IMR-90 (cell line): Measurements from ENCODE around the gene ABCA7. TPM values are rescaled to one million over a fixed set of nuclear protein-coding genes. Genes with fewer than 3 reads are reported as not detected.

Experiments
- ATAC-seq: fragments of 200-7000 bp; cut with Tn5 transposase; 2 replicates; pipeline ENCODE4 v1.9.1; 2020; ENCODE audit warnings: low read depth, mild to moderate bottlenecking, moderate library complexity
- BruUV-seq: library from RNA; stranded (reverse); fragments of 400-500 nt; replicated peaks from 2 replicates; lab custom pipeline; 2021; lab: Mats Ljungman, UMichigan
- CTCF ChIA-PET: fragments of 300-600 bp; formaldehyde crosslinking; extraction: SDS; loops from one replicate; lab custom pipeline; 2021; ENCODE audit warnings: antibody characterized with exemption; lab: Yijun Ruan, JAX
- POLR2A ChIA-PET: fragments of 300-600 bp; sonication (Branson Sonifier 250); formaldehyde crosslinking; loops from one replicate; lab custom pipeline; 2022; ENCODE audit warnings: antibody characterized with exemption; ENCODE audit not compliant: unreplicated experiment; lab: Charles Lee
- DNase-seq: peaks from one replicate; pipeline ENCODE4 v3.0.0; 2013
- H2AFZ ChIP-seq: replicated peaks from 2 replicates; pipeline ENCODE3; 2013; ENCODE audit warnings: low read length, mild to moderate bottlenecking; ENCODE audit not compliant: poor library complexity
- H2AK5ac ChIP-seq: 2 replicates; pipeline ENCODE4 v1.6.1; 2013; ENCODE audit warnings: low read depth, low read length, inconsistent platforms
- H2AK9ac ChIP-seq: replicated peaks from 2 replicates; pipeline ENCODE3; 2013; ENCODE audit warnings: mild to moderate bottlenecking, low read depth, low read length, moderate library complexity; ENCODE audit not compliant: poor library complexity
- H2BK120ac ChIP-seq: 2 replicates; pipeline ENCODE4 v1.6.1; 2013; ENCODE audit warnings: low read depth, low read length, inconsistent platforms
- H2BK15ac ChIP-seq: 3 replicates; pipeline ENCODE4 v1.6.1; 2013; ENCODE audit warnings: low read depth, low read length, inconsistent platforms
- H2BK20ac ChIP-seq: 2 replicates; pipeline ENCODE4 v1.6.1; 2013; ENCODE audit warnings: low read depth, mild to moderate bottlenecking, inconsistent platforms, low read length, moderate library complexity
- H2BK5ac ChIP-seq: 2 replicates; pipeline ENCODE4 v1.6.1; 2013; ENCODE audit warnings: mild to moderate bottlenecking, low read depth, low read length, inconsistent platforms; ENCODE audit not compliant: poor library complexity, severe bottlenecking
- H3K14ac ChIP-seq: replicated peaks from 2 replicates; pipeline ENCODE4 v1.6.1; 2013; ENCODE audit warnings: low read depth, low read length, inconsistent platforms
- H3K18ac ChIP-seq: 2 replicates; pipeline ENCODE4 v1.6.1; 2013; ENCODE audit warnings: low read depth, low read length, control low read depth
- H3K23ac ChIP-seq: 2 replicates; pipeline ENCODE4 v1.6.1; 2013; ENCODE audit warnings: low read depth, low read length, inconsistent platforms
- H3K27ac ChIP-seq: 2 replicates; pipeline ENCODE4 v1.5.1; 2013; ENCODE audit warnings: mild to moderate bottlenecking, control low read depth, low read length; ENCODE audit not compliant: insufficient read depth
- H3K27me3 ChIP-seq: 2 replicates; pipeline ENCODE4 v1.6.1; 2013; ENCODE audit warnings: low read length; ENCODE audit not compliant: control insufficient read depth, insufficient read depth
- H3K36me3 ChIP-seq: 2 replicates; pipeline ENCODE4 v1.6.1; 2013; ENCODE audit warnings: low read length, mixed read lengths; ENCODE audit not compliant: control insufficient read depth, insufficient read depth
- H3K4ac ChIP-seq: 2 replicates; pipeline ENCODE4 v1.6.1; 2013; ENCODE audit warnings: low read depth, low read length, inconsistent platforms
- H3K4me1 ChIP-seq: 2 replicates; pipeline ENCODE4 v1.6.1; 2013; ENCODE audit warnings: low read length, mixed read lengths; ENCODE audit not compliant: control insufficient read depth, insufficient read depth
- H3K4me2 ChIP-seq: 2 replicates; pipeline ENCODE4 v1.6.1; 2013; ENCODE audit warnings: low read depth, mild to moderate bottlenecking, control low read depth, low read length, moderate library complexity
- H3K4me3 ChIP-seq: 2 replicates; pipeline ENCODE4 v1.5.1; 2013; ENCODE audit warnings: low read depth, mild to moderate bottlenecking, control low read depth, low read length, moderate library complexity; ENCODE audit not compliant: insufficient read depth
- H3K56ac ChIP-seq: 2 replicates; pipeline ENCODE4 v1.6.1; 2013; ENCODE audit warnings: low read length, inconsistent platforms; ENCODE audit not compliant: insufficient read depth; ENCODE audit errors: extremely low read depth
- H3K79me1 ChIP-seq, 2 experiments: 2 replicates each; pipeline ENCODE4 v1.6.1; 2013; ENCODE audit warnings: low read length in 2 of 2, inconsistent platforms in 1 of 2, low read depth in 1 of 2
- H3K9ac ChIP-seq: 2 replicates; pipeline ENCODE4 v1.6.1; 2013; ENCODE audit warnings: low read depth, low read length, control low read depth
- H3K9me1 ChIP-seq: 2 replicates; pipeline ENCODE4 v1.6.1; 2013; ENCODE audit warnings: low read length, inconsistent platforms; ENCODE audit not compliant: insufficient read depth
- H3K9me3 ChIP-seq: 2 replicates; pipeline ENCODE4 v1.6.1; 2013; ENCODE audit warnings: low read length; ENCODE audit not compliant: control insufficient read depth, insufficient read depth
- H4K20me1 ChIP-seq: 2 replicates; pipeline ENCODE4 v1.6.1; 2013; ENCODE audit warnings: low read length, inconsistent platforms; ENCODE audit not compliant: insufficient read depth
- H4K5ac ChIP-seq: 2 replicates; pipeline ENCODE4 v1.6.1; 2013; ENCODE audit warnings: mild to moderate bottlenecking, low read depth, low read length, control low read depth
- H4K8ac ChIP-seq, 2 experiments: 2 replicates each; pipeline ENCODE4 v1.6.1; 2013; ENCODE audit warnings: low read depth in 2 of 2, low read length in 2 of 2, control low read depth in 1 of 2, inconsistent platforms in 1 of 2
- H4K91ac ChIP-seq: 2 replicates; pipeline ENCODE4 v1.6.1; 2013; ENCODE audit warnings: low read depth, low read length, inconsistent platforms; ENCODE audit not compliant: insufficient read depth
- CEBPB ChIP-seq: IDR thresholded peaks from 2 replicates; pipeline ENCODE4 v1.6.1; 2012; ENCODE audit warnings: low read depth, low read length, improper control_type of control experiment
- FOS ChIP-seq: fragments of 150-350 bp; IDR thresholded peaks from 2 replicates; pipeline ENCODE4 v1.6.1; 2016; ENCODE audit warnings: low read depth, low read length
- MAFK ChIP-seq: IDR thresholded peaks from 2 replicates; pipeline ENCODE4 v1.6.1; 2012; ENCODE audit warnings: low read depth, low read length, improper control_type of control experiment
- MXI1 ChIP-seq: IDR thresholded peaks from 2 replicates; pipeline ENCODE4 v1.6.1; 2012; ENCODE audit warnings: low read depth, mild to moderate bottlenecking, low read length, moderate library complexity, borderline replicate concordance
- NFE2L2 ChIP-seq: fragments of 150-350 bp; IDR thresholded peaks from 2 replicates; pipeline ENCODE4 v1.6.1; 2016; ENCODE audit warnings: low read depth, mild to moderate bottlenecking, low read length
- POLR2A ChIP-seq: IDR thresholded peaks from 2 replicates; pipeline ENCODE4 v1.6.1; 2012; ENCODE audit warnings: mild to moderate bottlenecking, low read depth, low read length
- RAD21 ChIP-seq: IDR thresholded peaks from 2 replicates; pipeline ENCODE4 v1.6.1; 2012; ENCODE audit warnings: low read length, improper control_type of control experiment
- RCOR1 ChIP-seq: IDR thresholded peaks from 2 replicates; pipeline ENCODE4 v1.6.1; 2012; ENCODE audit warnings: mild to moderate bottlenecking, low read length, improper control_type of control experiment; ENCODE audit not compliant: insufficient replicate concordance
- SMC3 ChIP-seq: fragments of 150-350 bp; IDR thresholded peaks from 2 replicates; pipeline ENCODE4 v1.6.1; 2016; ENCODE audit warnings: low read depth, mild to moderate bottlenecking, antibody characterized with exemption, low read length, moderate library complexity
- WGBS, 2 experiments: methylation state at CpG; one replicate each; pipeline versions ENCODE4 v1.1.5 to v1.1.7; 2013; ENCODE audit warnings: missing lambda C conversion rate in 2 of 2; ENCODE audit not compliant: insufficient read length in 1 of 2; ENCODE audit errors: extremely low coverage in 2 of 2; 5-methylcytosine and 5-hydroxymethylcytosine counted together
- dilution Hi-C: fragments of 300-500 bp; cut with HindIII; formaldehyde crosslinking; loops from one replicate; pipeline ENCODE4 v1.14.3; 2018; ENCODE audit warnings: low sequenced_read_pairs; ENCODE audit not compliant: unreplicated experiment
- in situ Hi-C: fragments of 300-500 bp; cut with MboI; formaldehyde crosslinking; loops from 3 replicates; pipeline ENCODE4 v1.14.3; 2019; ENCODE audit warnings: low sequenced_read_pairs, inconsistent platforms, mixed read lengths
- intact Hi-C: fragments of 100-400 bp; cut with micrococcal nuclease; formaldehyde crosslinking; loops from 2 replicates; pipeline ENCODE4 v1.10.0; 2022
- polyA plus RNA-seq, 3 experiments: library from polyadenylated mRNA; depleted of rRNA; stranded (reverse); fragments of >200 nt; gene quantifications; 2 replicates each; pipeline ENCODE4 v1.2.3, GENCODE V29; 2012; ENCODE audit warnings: low replicate concordance in 1 of 3
- total RNA-seq: library from RNA; depleted of rRNA; stranded (reverse); fragments of >200 nt; gene quantifications from 2 replicates; pipeline ENCODE4 v1.2.3, GENCODE V29; 2012

The ABCA7 gene
- total and polyA plus RNA-seq, 2 of the 4 experiments (the other 2 are of a cell fraction), result 0.36 to 3.3 TPM

GRCh38 chr19:993831-994393, 46.0 kb upstream of the ABCA7 start:
- Histone ChIP-seq H3K27ac (no peak overlapping the region), H4K20me1 (peaks cover 1% of the 10 kb centered on the region; the same call in 1 of the 2 replicates), H3K9ac (no peak overlapping the region), H2BK120ac (no peak overlapping the region), H2AK5ac (no peak overlapping the region), H3K79me1 (no peaks in the 10 kb centered on the region; a peak in 1 of 4 replicates), H3K36me3 (peaks cover 34% of the 10 kb centered on the region), H4K8ac (no peak overlapping the region), H3K27me3 (peaks cover 27% of the 10 kb centered on the region), H2AFZ (no peak overlapping the region), H3K56ac (no peak overlapping the region), H4K91ac (no peak overlapping the region), H4K5ac (no peak overlapping the region), H2AK9ac (no peak overlapping the region), H3K14ac (no peak overlapping the region), H3K9me1 (no peaks in the 10 kb centered on the region), H3K4me2 (no peak overlapping the region), H3K4ac (no peak overlapping the region), H3K4me1 (peaks cover 5% of the 10 kb centered on the region), H3K4me3 (no peak overlapping the region), H2BK15ac (no peak overlapping the region), H2BK5ac (no peak overlapping the region), H3K23ac (no peak overlapping the region), H2BK20ac (no peak overlapping the region), H3K9me3 (no peaks in the 10 kb centered on the region), H3K18ac (no peak overlapping the region)
- intact Hi-C loops (no loop called here), dilution Hi-C loops (no loop called here), in situ Hi-C loops (no loop called here)
- POLR2A ChIA-PET, result no interaction called here
- WGBS, 2 experiments, result 93% methylated on average over 26 of the region's 43 CpGs; no CpG with 5 or more reads in 1 of the 2 experiments
- ATAC-seq (no peak), DNase-seq (no peak)
- no TSS peak for BruUV-seq
- CTCF ChIA-PET, result no interaction called here
- TF ChIP-seq MAFK, result no peak
- no peak for TF ChIP-seq SMC3
- TF ChIP-seq NFE2L2, result no peak
- no peak for TF ChIP-seq RAD21
- no peak for TF ChIP-seq RCOR1
- TF ChIP-seq FOS, result no peak
- TF ChIP-seq POLR2A, result no peak
- TF ChIP-seq CEBPB, result no peak
- TF ChIP-seq MXI1, result no peak
